NCI-H774 (cell line): Measurements from ENCODE around the gene TRIM9.

ENCODE experiments used
- DNase-seq: peaks from one replicate; lab custom pipeline; 2025; lab: John Stamatoyannopoulos, UW

TRIM9 gene

GRCh38 chr14:50935126-50936015, 159.5 kb downstream of the TRIM9 start:
- DNase-seq: no peak

GRCh38 chr14:50932592-50933495, 162.1 kb downstream of the TRIM9 start:
- DNase-seq: no peak

GRCh38 chr14:50932156-50932555, 162.7 kb downstream of the TRIM9 start:
- no peak for DNase-seq

- DNase-seq: no peak
These were observed 163.3 kb downstream of the TRIM9 start for GRCh38 chr14:50931559-50931958.

- DNase-seq: no peak
These were observed 165.4 kb downstream of the TRIM9 start for GRCh38 chr14:50929506-50929905.

- no peak for DNase-seq
These were observed 166.8 kb downstream of the TRIM9 start for GRCh38 chr14:50928002-50928635.

- DNase-seq: no peak
These were observed 168.0 kb downstream of the TRIM9 start for GRCh38 chr14:50926851-50927386.
